ENCODE measurements around the gene TNFAIP1. TPM values are rescaled to one million over a fixed set of nuclear protein-coding genes. Genes with fewer than 3 reads are reported as not detected.
"Not testable (repeated sequence)": the region's sequence is repeated elsewhere in the genome, so short reads cannot be mapped to it uniquely, and the experiment has no call there.

TNFAIP1 gene
- total RNA-seq, 1 donor from 2014 or later = 32.6 TPM

- ATAC-seq (no peak), DNase-seq (no peak)
Observed at GRCh38 chr17:28320215-28321061, 15.1 kb upstream of the TNFAIP1 start.

GRCh38 chr17:28324267-28324745 is 11.3 kb upstream of the TNFAIP1 start:
- intact Hi-C loops (cut with micrococcal nuclease) = no loop called here
- ATAC-seq = no peak
- no peak for DNase-seq

More at GRCh38 chr17:28320215-28321061, 15.1 kb upstream of the TNFAIP1 start:
- intact Hi-C loops (cut with micrococcal nuclease) = no loop called here

- DNase-seq (no peak), ATAC-seq (no peak)
- intact Hi-C loops (cut with micrococcal nuclease) = no loop called here
Observed at GRCh38 chr17:28324781-28325180, 10.8 kb upstream of the TNFAIP1 start.

GRCh38 chr17:28325211-28325610 is 10.3 kb upstream of the TNFAIP1 start:
- intact Hi-C loops (cut with micrococcal nuclease) = no loop called here
- DNase-seq (no peak), ATAC-seq (no peak)

- intact Hi-C loops (cut with micrococcal nuclease) = no loop called here
- ATAC-seq (no peak), DNase-seq (no peak)
Observed at GRCh38 chr17:28326114-28326513, 9.4 kb upstream of the TNFAIP1 start.

GRCh38 chr17:28327031-28327607 is 8.4 kb upstream of the TNFAIP1 start:
- no peak for DNase-seq
- intact Hi-C loops (cut with micrococcal nuclease) = no loop called here

GRCh38 chr17:28327709-28328108 is 7.9 kb upstream of the TNFAIP1 start:
- intact Hi-C loops (cut with micrococcal nuclease) = no loop called here
- DNase-seq = no peak
- no peak for ATAC-seq

More at GRCh38 chr17:28327031-28327607, 8.4 kb upstream of the TNFAIP1 start:
- ATAC-seq = no peak

- intact Hi-C loops (cut with micrococcal nuclease) = no loop called here
- ATAC-seq = no peak
- DNase-seq = no peak
Observed at GRCh38 chr17:28328325-28328724, 7.2 kb upstream of the TNFAIP1 start.

- no peak for DNase-seq
- no peak for ATAC-seq
- intact Hi-C loops (cut with micrococcal nuclease) = no loop called here
Observed at GRCh38 chr17:28330671-28331070, 4.9 kb upstream of the TNFAIP1 start.

GRCh38 chr17:28331891-28332420 is 3.6 kb upstream of the TNFAIP1 start:
- intact Hi-C loops (cut with micrococcal nuclease) = no loop called here
- no peak for ATAC-seq
- DNase-seq = no peak

GRCh38 chr17:28333083-28333746 is 2.3 kb upstream of the TNFAIP1 start:
- intact Hi-C loops (cut with micrococcal nuclease) = no loop called here
- DNase-seq (no peak), ATAC-seq (no peak)

- ATAC-seq (no peak), DNase-seq (no peak)
- intact Hi-C loops (cut with micrococcal nuclease) = no loop called here
Observed at GRCh38 chr17:28334171-28334570, 1.4 kb upstream of the TNFAIP1 start.

GRCh38 chr17:28334666-28335200 is 828 bp upstream of the TNFAIP1 start:
- ATAC-seq = no peak
- intact Hi-C loops (cut with micrococcal nuclease) = no loop called here
- DNase-seq = no peak

GRCh38 chr17:28335959-28336871 is 654 bp downstream of the TNFAIP1 start:
- intact Hi-C loops (cut with micrococcal nuclease) = no loop called here
- DNase-seq = peak; percentile 48
- peak; percentile 28 for ATAC-seq

GRCh38 chr17:28338056-28338768 is 2.7 kb downstream of the TNFAIP1 start:
- ATAC-seq = no peak
- no peak for DNase-seq
- intact Hi-C loops (cut with micrococcal nuclease) = no loop called here

GRCh38 chr17:28338769-28339212 is 3.2 kb downstream of the TNFAIP1 start:
- intact Hi-C loops (cut with micrococcal nuclease); ATAC-seq; DNase-seq: not testable (repeated sequence)

- DNase-seq (no peak), ATAC-seq (no peak)
- intact Hi-C loops (cut with micrococcal nuclease) = no loop called here
Observed at GRCh38 chr17:28339431-28339830, 3.9 kb downstream of the TNFAIP1 start.

- intact Hi-C loops (cut with micrococcal nuclease) = no loop called here
- no peak for DNase-seq
- ATAC-seq = no peak
Observed at GRCh38 chr17:28340374-28340773, 4.8 kb downstream of the TNFAIP1 start.

All from left ventricle myocardium superior (tissue), 1 donor.